Astrocyte (in vitro differentiated cells and primary cell): ENCODE results near the gene DAG1. TPM values are rescaled to one million over a fixed set of nuclear protein-coding genes. Genes with fewer than 3 reads are reported as not detected.
A peak's percentile ranks its signal among the peaks of the same experiment; 100 is the strongest.

Source experiments
- DNase-seq: peaks from one replicate; pipeline ENCODE4 v3.0.0-alpha.2; 2010; ENCODE audit warnings: low read depth
- FAIRE-seq: peaks from 2 replicates; lab custom pipeline; 2011; peaks lifted over from hg19 to GRCh38; lab: Jason Lieb, UNC
- H2AFZ ChIP-seq: 2 replicates; pipeline ENCODE4 v1.6.0; 2012; ENCODE audit warnings: low read depth, low read length, inconsistent platforms
- H3K27ac ChIP-seq: 2 replicates; pipeline ENCODE4 v1.5.1; 2011; ENCODE audit warnings: low read depth, low read length, inconsistent platforms
- H3K27me3 ChIP-seq: 2 replicates; pipeline ENCODE4 v1.6.0; 2011; ENCODE audit warnings: low read length, inconsistent platforms; ENCODE audit not compliant: insufficient read depth
- H3K36me3 ChIP-seq: 2 replicates; pipeline ENCODE4 v1.5.1; 2011; ENCODE audit warnings: low read length, inconsistent platforms; ENCODE audit not compliant: insufficient read depth
- H3K4me1 ChIP-seq: 2 replicates; pipeline ENCODE4 v1.5.1; 2011; ENCODE audit warnings: low read length, inconsistent platforms; ENCODE audit not compliant: insufficient read depth
- H3K4me2 ChIP-seq: 2 replicates; pipeline ENCODE4 v1.6.0; 2012; ENCODE audit warnings: low read length, inconsistent platforms
- H3K4me3 ChIP-seq: 2 replicates; pipeline ENCODE4 v1.5.1; 2011; ENCODE audit warnings: low read depth, mild to moderate bottlenecking, low read length, inconsistent platforms; ENCODE audit not compliant: insufficient read depth
- H3K79me2 ChIP-seq: 2 replicates; pipeline ENCODE4 v1.6.0; 2012; ENCODE audit warnings: mild to moderate bottlenecking, low read length, inconsistent platforms; ENCODE audit not compliant: insufficient read depth
- H3K9ac ChIP-seq: 2 replicates; pipeline ENCODE4 v1.6.0; 2012; ENCODE audit warnings: mild to moderate bottlenecking, low read length, inconsistent platforms
- H3K9me3 ChIP-seq: 2 replicates; pipeline ENCODE4 v1.5.1; 2012; ENCODE audit warnings: low read depth, mild to moderate bottlenecking, low read length, inconsistent platforms; ENCODE audit not compliant: insufficient read depth
- H4K20me1 ChIP-seq: 2 replicates; pipeline ENCODE4 v1.6.0; 2012; ENCODE audit warnings: low read length, inconsistent platforms; ENCODE audit not compliant: insufficient read depth
- H3K27ac Mint-ChIP-seq: one replicate; pipeline ENCODE4 v1.8.0; 2021; ENCODE audit warnings: mild to moderate bottlenecking, mixed read lengths; ENCODE audit not compliant: unreplicated experiment
- H3K27me3 Mint-ChIP-seq: one replicate; pipeline ENCODE4 v1.8.0; 2021; ENCODE audit warnings: low read depth, mixed read lengths; ENCODE audit not compliant: unreplicated experiment
- H3K36me3 Mint-ChIP-seq: one replicate; pipeline ENCODE4 v1.8.0; 2021; ENCODE audit warnings: low read depth, mixed read lengths; ENCODE audit not compliant: unreplicated experiment
- H3K4me1 Mint-ChIP-seq: one replicate; pipeline ENCODE4 v1.8.0; 2021; ENCODE audit warnings: low read depth, mixed read lengths; ENCODE audit not compliant: unreplicated experiment
- H3K4me3 Mint-ChIP-seq: one replicate; pipeline ENCODE4 v1.8.0; 2021; ENCODE audit warnings: mild to moderate bottlenecking, moderate library complexity, mixed read lengths; ENCODE audit not compliant: unreplicated experiment
- H3K9me3 Mint-ChIP-seq: one replicate; pipeline ENCODE4 v1.8.0; 2021; ENCODE audit warnings: mild to moderate bottlenecking, mixed read lengths; ENCODE audit not compliant: unreplicated experiment
- EZH2 ChIP-seq: IDR thresholded peaks from 2 replicates; pipeline ENCODE4 v1.6.1; 2012; ENCODE audit warnings: mild to moderate bottlenecking, low read length, inconsistent platforms; ENCODE audit not compliant: insufficient read depth
- total RNA-seq: library from RNA; stranded (reverse); gene quantifications from 2 replicates; pipeline ENCODE4 v1.2.1, GENCODE V29; 2021
- TF ChIP-seq, protein P1 (sequence below): IDR thresholded peaks from 2 replicates; pipeline ENCODE4 v1.5.1; 2011; ENCODE audit warnings: low read depth, mild to moderate bottlenecking, inconsistent platforms, low read length, moderate library complexity; ENCODE audit not compliant: insufficient read depth

DAG1 gene
- total RNA-seq, 1 donor from 2014 or later, result 84.3 TPM

- FAIRE-seq, result no peak
- H3K79me2 ChIP-seq, result no peaks in the 10 kb centered on the region
- H2AFZ ChIP-seq, result no peak overlapping the region
- DNase-seq, result no peak
- peaks cover 12% of the 10 kb centered on the region for H3K4me1 ChIP-seq
- no peaks in the 10 kb centered on the region for H3K36me3 Mint-ChIP-seq
- H3K27me3 ChIP-seq, result peaks cover 30% of the 10 kb centered on the region
- no peaks in the 10 kb centered on the region for H3K9me3 Mint-ChIP-seq
- H3K4me2 ChIP-seq, result no peak overlapping the region
- no peaks in the 10 kb centered on the region for H3K36me3 ChIP-seq
- no peak overlapping the region for H3K4me3 ChIP-seq
- H3K27ac ChIP-seq, result no peak overlapping the region
- TF ChIP-seq, protein P1, sequence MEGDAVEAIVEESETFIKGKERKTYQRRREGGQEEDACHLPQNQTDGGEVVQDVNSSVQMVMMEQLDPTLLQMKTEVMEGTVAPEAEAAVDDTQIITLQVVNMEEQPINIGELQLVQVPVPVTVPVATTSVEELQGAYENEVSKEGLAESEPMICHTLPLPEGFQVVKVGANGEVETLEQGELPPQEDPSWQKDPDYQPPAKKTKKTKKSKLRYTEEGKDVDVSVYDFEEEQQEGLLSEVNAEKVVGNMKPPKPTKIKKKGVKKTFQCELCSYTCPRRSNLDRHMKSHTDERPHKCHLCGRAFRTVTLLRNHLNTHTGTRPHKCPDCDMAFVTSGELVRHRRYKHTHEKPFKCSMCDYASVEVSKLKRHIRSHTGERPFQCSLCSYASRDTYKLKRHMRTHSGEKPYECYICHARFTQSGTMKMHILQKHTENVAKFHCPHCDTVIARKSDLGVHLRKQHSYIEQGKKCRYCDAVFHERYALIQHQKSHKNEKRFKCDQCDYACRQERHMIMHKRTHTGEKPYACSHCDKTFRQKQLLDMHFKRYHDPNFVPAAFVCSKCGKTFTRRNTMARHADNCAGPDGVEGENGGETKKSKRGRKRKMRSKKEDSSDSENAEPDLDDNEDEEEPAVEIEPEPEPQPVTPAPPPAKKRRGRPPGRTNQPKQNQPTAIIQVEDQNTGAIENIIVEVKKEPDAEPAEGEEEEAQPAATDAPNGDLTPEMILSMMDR, result no peak
- no peak for TF ChIP-seq EZH2
- H4K20me1 ChIP-seq, result peaks cover 4% of the 10 kb centered on the region
- H3K4me3 Mint-ChIP-seq, result peak overlapping the region; percentile 22
- no peaks in the 10 kb centered on the region for H3K9me3 ChIP-seq
- no peak overlapping the region for H3K9ac ChIP-seq
- H3K27ac Mint-ChIP-seq, result no peak overlapping the region
- peaks cover 47% of the 10 kb centered on the region for H3K27me3 Mint-ChIP-seq
- no peaks in the 10 kb centered on the region for H3K4me1 Mint-ChIP-seq
These were observed 82.0 kb downstream of the DAG1 start for GRCh38 chr3:49552087-49552486.

GRCh38 chr3:49553324-49553691 is 83.2 kb downstream of the DAG1 start:
- FAIRE-seq (no peak), DNase-seq (no peak)
- Histone ChIP-seq H3K9ac (peak overlapping the region; percentile 79), H3K79me2 (no peaks in the 10 kb centered on the region), H4K20me1 (peaks cover 4% of the 10 kb centered on the region), H3K27me3 (peaks cover 24% of the 10 kb centered on the region), H3K9me3 (no peaks in the 10 kb centered on the region), H2AFZ (peak overlapping the region; percentile 97), H3K4me3 (peak overlapping the region; percentile 77), H3K36me3 (no peaks in the 10 kb centered on the region), H3K27ac (no peak overlapping the region), H3K4me2 (peak overlapping the region; percentile 99), H3K4me1 (peaks cover 12% of the 10 kb centered on the region)
- H3K9me3 Mint-ChIP-seq, result no peaks in the 10 kb centered on the region
- peaks cover 42% of the 10 kb centered on the region for H3K27me3 Mint-ChIP-seq
- TF ChIP-seq EZH2, result no peak
- TF ChIP-seq, protein P1, result no peak
- H3K4me1 Mint-ChIP-seq, result no peaks in the 10 kb centered on the region
- no peak overlapping the region for H3K27ac Mint-ChIP-seq
- no peaks in the 10 kb centered on the region for H3K36me3 Mint-ChIP-seq
- H3K4me3 Mint-ChIP-seq, result peak overlapping the region; percentile 93

DNA sequence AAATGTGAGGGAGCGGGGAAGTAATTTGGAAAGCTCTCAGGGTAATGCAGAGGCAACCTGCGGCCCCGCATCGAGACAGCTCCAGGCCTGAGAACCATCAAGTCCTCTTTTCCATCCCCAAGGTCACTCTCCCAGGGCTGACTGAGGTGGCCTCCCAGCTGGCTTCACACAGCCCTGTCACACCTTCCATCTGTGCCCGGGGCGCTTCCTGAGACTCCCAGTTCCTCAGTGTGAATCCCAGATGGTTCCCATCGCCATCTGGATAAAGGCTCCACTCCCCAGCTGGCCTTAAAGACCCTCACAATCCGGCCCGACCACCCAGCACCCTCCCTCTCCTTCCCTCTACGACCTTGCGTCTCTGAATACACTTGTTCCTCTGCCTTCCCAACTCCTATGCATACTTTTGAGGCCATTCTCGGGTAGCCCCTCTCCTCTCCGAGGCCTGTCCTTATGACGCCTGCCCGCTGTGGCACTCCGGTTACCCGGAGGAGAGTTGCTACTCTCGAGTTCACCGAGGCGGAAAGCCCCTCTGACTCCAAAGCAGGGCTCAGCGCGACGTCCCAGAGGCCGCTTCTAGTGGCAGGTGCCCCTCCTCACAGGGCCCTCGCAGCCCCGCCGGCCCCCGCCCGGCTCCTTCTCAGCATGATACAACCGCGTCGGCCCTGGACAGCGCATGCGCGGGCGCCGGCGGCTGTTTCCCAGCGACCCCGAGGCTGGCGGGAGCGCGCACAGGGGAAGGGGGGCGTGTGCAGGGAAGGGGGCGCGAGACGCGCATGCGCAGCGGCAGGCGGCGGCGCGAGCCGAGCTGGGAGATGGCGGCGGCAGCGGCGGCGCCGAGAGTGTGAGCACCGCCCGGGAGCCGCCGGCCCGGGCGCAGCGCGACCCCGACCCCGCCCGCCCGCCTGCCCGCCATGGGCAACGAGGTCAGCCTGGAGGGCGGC is 83.9 kb downstream of the DAG1 start, which contains the start of gene BSN:
Gene BSN (plus strand): TSS at position 786 of the 941 bp plus-strand sequence. CDS start 126 bp downstream, at position 912.
- H2AFZ ChIP-seq, result peak within 1 kb of the TSS; percentile 97
- H3K4me1 Mint-ChIP-seq, result no peaks in the 10 kb centered on the region

More for the DNA sequence above, 83.9 kb downstream of the DAG1 start, which contains the start of gene BSN:
- Histone ChIP-seq H3K4me2 (peak within 1 kb of the TSS; percentile 99), H3K79me2 (no peaks in the 10 kb centered on the region), H3K27ac (peak within 1 kb of the TSS; percentile 21), H3K4me1 (peaks cover 12% of the 10 kb centered on the region), H4K20me1 (peaks cover 4% of the 10 kb centered on the region), H3K4me3 (peak within 1 kb of the TSS; percentile 77), H3K9ac (peak within 1 kb of the TSS; percentile 79), H3K27me3 (peaks cover 22% of the 10 kb centered on the region), H3K36me3 (no peaks in the 10 kb centered on the region), H3K9me3 (no peaks in the 10 kb centered on the region)
- H3K36me3 Mint-ChIP-seq, result no peaks in the 10 kb centered on the region
- FAIRE-seq (no peak), DNase-seq (peak; percentile 52)
- H3K4me3 Mint-ChIP-seq, result peak within 1 kb of the TSS; percentile 93
- TF ChIP-seq EZH2, result no peak
- TF ChIP-seq, protein P1, result no peak
- peaks cover 36% of the 10 kb centered on the region for H3K27me3 Mint-ChIP-seq
- H3K27ac Mint-ChIP-seq, result peak within 1 kb of the TSS; percentile 77
- H3K9me3 Mint-ChIP-seq, result peaks cover 3% of the 10 kb centered on the region
